Loucy (cell line): ENCODE results near the gene IQSEC2.

ENCODE experiments used
- EZH2phosphoT487 ChIP-seq: fragments of 200-600 bp; IDR thresholded peaks from 2 replicates; pipeline ENCODE4 v1.6.1; 2018; ENCODE audit warnings: antibody characterized with exemption, mild to moderate bottlenecking, moderate library complexity, borderline replicate concordance
- TF ChIP-seq, protein P1 (sequence below): fragments of 200-600 bp; sonication (generic); conservative IDR thresholded peaks from 2 replicates; pipeline ENCODE4 v1.5.1; 2014; ENCODE audit warnings: mild to moderate bottlenecking, antibody characterized with exemption, low read length

DNA sequence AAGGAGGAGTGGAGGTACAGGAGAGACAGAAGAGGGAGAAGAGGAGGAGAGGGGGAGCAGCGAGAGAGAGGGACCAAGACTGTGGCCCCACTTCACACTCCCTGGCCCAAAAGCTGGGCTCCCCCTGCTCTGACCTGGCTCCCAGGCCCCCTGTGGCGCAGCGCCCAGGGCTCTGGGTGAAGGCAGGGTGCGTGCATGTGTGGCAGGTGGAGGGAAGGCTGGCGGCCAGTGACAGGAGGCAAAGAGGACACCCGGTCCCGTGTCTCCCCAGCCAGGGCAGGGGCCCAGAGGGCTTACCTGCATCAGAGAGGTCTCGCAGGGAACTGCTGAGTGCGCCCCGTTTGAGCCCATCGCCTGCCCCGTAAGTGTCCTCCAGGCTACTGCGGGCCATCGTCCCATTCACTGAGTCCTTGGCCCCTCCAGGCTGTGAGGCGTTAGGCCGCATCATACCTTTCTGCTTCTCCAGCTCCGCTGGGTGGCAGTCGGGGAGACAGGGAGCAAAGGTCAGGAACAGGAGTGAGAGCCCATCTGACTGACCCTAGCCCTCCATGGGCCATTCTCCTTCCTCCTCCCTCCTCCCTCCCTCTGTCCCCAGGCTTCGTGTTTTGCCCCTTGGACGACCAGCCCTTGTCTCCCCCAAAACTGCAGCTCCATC is 45.2 kb downstream of the IQSEC2 start:
- TF ChIP-seq, protein P1, sequence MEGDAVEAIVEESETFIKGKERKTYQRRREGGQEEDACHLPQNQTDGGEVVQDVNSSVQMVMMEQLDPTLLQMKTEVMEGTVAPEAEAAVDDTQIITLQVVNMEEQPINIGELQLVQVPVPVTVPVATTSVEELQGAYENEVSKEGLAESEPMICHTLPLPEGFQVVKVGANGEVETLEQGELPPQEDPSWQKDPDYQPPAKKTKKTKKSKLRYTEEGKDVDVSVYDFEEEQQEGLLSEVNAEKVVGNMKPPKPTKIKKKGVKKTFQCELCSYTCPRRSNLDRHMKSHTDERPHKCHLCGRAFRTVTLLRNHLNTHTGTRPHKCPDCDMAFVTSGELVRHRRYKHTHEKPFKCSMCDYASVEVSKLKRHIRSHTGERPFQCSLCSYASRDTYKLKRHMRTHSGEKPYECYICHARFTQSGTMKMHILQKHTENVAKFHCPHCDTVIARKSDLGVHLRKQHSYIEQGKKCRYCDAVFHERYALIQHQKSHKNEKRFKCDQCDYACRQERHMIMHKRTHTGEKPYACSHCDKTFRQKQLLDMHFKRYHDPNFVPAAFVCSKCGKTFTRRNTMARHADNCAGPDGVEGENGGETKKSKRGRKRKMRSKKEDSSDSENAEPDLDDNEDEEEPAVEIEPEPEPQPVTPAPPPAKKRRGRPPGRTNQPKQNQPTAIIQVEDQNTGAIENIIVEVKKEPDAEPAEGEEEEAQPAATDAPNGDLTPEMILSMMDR = no peak
- no peak for TF ChIP-seq EZH2phosphoT487
